ENCODE data around the gene TNFRSF13B. TPM values are rescaled to one million over a fixed set of nuclear protein-coding genes. Genes with fewer than 3 reads are reported as not detected.
"Not testable (repeated sequence)": the region's sequence is repeated elsewhere in the genome, so short reads cannot be mapped to it uniquely, and the experiment has no call there.

TNFRSF13B gene
- polyA plus RNA-seq, 4 donors, result not detected

DNA sequence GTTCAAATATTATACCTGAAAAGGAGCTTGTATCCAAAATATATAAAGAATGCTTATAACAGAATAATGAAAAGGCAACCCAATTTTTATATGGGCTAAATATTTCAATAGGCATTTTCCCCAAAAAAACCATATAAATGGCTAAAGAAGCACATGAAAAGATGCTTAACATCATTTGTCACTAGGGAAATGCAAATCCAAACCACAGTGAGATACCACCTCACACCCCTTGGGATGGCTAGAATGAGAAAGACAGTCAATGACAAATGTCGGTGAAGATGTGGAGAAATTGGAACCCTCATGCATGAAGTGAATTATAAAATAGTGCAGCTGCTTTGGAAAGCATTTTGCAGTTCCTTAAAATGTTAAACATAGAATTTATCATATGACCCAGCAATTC, 3.1 kb downstream of the TNFRSF13B start:
- no peak for DNase-seq (ENCODE audit: low read depth in 4 of 4, low spot score in 3 of 4)

DNA sequence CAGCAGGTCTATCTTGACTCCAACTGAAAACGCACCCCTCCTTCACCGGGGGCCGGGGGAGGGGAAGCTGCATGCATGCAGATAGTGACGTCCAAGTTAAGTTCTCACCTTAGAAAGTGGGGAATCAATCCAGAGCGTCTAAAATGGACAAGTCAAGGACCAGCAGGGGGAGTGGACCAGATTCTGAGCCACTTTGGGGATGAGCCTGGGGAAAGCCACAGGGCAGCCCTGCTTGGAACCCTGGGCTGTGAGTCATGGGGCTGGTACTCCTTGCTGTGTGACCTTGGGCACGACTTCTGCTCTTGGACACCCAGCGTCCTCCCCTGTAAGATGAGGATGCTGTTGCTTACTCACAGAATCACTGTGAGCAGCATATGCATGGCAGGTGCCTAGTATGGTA, 9.1 kb downstream of the TNFRSF13B start:
- no peak for DNase-seq (ENCODE audit: low read depth in 4 of 4, low spot score in 3 of 4)

DNA sequence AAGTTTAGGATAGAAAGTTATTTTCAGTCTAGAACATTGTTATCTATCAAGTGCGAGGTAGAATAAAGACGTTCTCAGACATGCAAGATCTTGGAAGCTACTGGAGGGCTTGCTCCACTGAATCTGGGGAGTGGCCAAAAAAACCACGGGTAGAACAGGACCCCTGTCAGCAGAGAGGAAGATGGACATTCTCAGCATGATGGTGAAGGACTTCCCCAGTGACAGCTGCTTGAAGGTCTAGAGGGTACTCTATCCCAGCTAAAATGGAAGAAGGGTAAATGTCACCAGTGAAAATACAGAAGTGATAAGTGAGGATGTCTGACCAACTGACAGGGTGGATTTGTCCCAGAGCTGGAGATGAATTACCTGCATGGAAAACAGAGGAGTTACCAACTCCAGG, 10.1 kb downstream of the TNFRSF13B start:
- no peak for DNase-seq (ENCODE audit: low read depth in 4 of 4, low spot score in 3 of 4)

DNA sequence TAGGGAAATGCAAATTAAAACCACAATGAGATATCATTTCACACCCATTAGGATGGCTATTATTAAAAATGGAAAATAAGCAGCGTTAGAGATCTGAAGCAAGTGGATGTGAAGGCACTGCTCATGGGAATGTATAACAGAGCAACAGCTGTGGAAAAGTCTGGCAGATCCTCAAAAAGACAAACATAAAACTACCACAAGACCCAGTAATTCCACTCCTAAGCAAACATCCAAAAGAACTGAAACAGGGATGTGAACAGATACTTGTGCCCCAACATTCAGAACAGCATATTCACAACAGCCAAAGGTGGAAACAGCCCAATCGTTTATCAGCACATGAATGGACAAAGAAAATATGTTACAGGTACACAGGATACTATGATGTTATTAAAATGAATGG, 10.9 kb downstream of the TNFRSF13B start:
- not testable (repeated sequence) for DNase-seq (ENCODE audit: low read depth in 4 of 4, low spot score in 3 of 4)

DNA sequence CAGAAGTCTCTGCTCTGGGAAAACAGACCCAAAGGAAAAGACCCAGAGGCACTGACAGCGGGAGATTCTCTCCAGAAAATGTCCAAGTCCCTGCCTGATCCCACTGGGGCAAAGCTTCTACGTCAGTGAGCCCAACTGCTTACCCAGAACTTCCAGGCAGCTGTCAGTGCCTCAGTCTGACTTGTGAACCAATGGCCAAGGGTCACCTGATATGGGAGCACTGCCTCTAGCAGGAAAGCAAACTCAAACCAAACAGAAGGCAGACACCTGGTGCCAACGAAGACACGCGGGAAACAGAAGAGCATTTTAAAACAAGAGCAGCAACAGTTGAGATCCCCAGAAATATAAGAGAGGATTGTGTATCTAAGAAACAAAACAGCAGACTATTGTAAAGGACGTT, 16.9 kb downstream of the TNFRSF13B start:
- not testable (repeated sequence) for DNase-seq (ENCODE audit: low read depth in 4 of 4, low spot score in 3 of 4)

DNA sequence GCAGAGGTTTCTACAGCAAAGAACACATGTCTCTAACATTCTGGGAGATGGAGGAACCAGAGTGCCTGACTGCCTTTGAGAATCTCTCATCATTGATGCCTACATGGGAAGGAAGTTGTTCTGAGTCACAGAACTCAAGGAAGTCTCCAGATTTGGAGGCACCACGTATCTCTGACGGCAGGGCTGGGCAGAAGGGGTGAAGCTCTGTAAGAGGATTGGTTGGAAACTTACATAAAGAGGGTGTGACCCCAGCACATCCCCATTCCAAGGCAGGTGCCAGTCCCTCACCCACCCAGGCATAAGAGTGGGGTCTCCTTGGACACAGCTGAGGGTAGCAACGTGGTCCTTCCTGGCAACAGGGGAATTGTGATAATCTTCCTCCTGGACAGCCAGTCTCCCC, 17.4 kb downstream of the TNFRSF13B start:
- no peak for DNase-seq (ENCODE audit: low read depth in 4 of 4, low spot score in 3 of 4)

DNA sequence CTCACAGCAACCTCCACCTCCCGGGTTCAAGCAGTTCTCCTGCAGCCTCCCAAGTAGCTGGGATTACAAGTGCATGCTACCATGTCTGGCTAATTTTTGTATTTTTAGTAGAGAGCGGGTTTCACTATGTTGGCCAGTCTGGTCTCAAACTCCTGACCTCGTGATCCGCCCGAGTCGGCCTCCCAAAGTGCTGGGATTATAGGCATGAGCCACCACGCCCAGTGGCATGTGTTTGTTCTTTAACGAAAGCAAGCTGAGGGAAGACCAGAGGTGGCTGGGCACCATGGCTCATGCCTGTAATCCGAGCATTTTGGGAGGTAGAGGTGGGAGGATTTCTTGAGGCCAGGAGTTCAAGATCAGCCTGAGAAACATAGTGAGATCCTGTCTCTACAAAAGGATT, 18.1 kb downstream of the TNFRSF13B start:
- DNase-seq (ENCODE audit: low read depth in 4 of 4, low spot score in 3 of 4), result no peak

DNA sequence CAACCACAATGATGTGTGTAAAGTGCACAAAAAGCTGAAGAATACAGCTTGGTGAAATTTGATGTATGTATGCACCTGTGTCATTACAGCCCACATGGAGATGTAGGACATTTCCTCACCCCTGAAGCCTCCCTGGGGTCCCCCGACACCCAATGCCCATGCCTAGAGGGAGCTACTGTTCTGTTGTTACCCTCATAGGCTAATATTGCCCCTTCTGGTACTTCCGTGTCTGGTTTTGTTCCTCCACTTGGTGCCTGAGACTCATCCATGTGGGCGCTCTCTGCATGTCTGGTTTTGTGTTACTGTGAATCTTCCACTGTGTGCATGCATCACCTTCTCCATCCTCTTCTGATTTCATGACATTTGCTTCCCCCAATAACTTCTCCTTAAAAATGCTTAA, 18.6 kb downstream of the TNFRSF13B start:
- DNase-seq (ENCODE audit: low read depth in 4 of 4, low spot score in 3 of 4), result no peak

DNA sequence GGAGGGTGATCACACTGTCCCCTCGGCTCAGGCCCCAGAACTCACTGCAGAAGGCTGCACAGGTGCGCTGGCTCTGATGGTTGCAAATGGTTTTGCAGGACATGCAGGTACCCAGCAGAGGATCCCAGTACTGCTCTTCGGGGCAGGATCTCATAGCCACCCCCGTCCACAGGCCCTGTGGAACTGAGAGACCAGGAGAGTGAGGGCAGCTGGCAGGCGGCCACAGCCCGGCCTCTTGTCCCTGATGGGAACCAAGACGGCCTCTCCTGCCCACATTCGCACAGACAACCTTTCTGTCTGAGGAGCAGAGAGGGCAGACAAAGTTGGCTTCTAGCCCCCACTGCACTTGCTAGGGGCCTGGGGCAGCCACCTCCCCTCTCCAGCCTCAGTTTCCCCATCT, 19.5 kb downstream of the TNFRSF13B start:
- no peak for DNase-seq (ENCODE audit: low read depth in 4 of 4, low spot score in 3 of 4)

DNA sequence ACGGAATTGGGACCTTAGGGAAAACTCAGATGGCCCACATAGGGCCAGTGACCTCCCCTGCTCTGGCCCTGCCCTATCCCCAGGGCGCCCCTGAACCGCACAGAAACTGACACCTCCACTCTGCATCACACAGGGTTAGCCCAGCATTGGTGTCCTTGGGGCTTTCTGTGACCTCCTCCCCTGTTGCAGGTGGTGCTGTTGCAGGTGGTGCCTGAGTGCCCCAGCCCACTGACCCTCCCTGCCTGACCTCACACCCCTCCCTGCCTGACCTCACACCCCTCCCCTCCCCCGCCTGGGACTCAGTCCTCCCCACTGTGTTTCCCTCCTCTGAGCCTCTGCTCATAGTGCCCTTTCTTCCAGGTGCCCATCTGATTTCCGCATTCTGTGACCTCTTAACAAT, 21.4 kb downstream of the TNFRSF13B start:
- no peak for DNase-seq (ENCODE audit: low read depth in 4 of 4, low spot score in 3 of 4)

DNA sequence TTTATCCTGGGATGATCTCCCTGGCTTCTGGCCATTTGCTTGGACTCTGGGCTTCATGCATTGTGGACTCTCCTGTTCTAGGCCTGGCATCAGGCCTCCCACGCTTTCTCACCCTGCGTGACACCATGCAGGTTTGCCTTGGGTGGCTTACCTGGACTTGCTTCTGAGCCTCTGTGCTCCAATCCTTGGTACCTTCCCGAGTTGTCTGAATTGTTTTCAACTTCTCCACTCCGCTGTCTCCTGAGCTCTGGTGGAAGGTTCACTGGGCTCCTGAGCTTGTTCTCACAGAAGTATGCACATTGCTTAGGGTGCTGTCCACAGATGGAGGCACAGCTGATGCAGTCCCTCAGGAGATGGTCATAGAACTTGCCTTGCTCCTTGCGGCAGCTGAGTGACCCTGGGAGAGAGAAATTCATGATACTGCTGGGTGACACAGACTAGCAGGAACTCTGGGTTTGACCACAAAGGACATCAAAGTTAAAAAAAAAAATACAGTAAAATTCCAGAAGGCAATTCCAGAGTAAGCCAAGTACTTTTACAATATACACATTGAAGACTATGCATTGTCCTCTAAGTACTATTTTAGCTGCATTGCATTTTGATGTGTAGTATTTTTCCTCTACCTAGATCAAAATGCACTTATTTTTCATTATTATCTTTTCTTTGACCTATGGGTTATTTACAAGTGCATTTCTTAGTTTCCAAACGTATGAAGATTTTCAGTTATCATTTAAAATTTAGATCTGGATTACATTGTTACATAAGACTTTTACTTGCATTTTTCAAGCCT, 23.1 kb downstream of the TNFRSF13B start:
- DNase-seq (ENCODE audit: low read depth in 4 of 4, low spot score in 3 of 4), result no peak

DNA sequence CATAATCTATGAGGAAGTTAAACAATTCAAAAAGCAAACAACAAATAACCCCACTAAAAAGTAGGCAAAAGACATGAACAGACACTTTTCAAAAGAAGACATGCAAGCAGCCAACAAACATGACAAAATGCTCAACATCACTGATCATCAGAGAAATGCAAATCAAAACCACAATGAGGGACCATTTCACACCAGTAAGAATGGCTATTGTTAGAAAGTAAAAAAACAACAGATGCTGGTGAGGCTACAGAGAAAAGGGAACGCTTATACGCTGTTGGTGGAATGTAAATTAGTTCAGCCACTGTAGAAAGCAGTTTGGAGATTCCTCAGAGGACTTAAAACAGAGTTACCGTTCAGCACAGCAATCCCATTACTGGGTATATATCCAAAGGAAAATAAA, 24.4 kb downstream of the TNFRSF13B start:
- no peak for DNase-seq (ENCODE audit: low read depth in 4 of 4, low spot score in 3 of 4)

DNA sequence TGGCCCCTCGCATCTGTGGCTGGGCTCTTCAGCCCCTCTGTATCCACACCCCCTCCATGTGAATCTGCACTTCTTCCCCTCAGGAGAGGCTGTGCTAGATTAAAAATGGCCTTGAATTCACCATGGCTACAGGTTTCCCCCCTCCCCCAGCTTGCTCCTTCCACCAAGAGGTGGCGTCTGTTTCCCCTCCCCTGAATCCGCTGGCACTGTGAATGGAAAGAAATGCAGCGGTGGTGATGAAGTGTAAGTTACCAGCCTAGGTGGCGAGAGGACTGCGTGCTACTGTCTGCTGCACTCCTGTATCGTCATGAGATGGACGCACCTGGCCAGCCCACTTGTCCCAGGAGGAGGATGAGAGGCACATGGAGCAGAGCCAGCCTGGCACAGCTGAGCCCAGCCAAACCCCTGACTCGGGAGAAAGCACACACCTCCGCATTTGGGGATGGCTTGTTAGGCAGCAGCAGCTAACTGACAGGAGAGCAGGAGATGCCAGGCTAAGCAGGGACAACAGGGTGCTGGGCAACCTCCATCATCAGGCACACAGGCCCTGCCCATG, 26.2 kb downstream of the TNFRSF13B start:
- DNase-seq (ENCODE audit: low read depth in 4 of 4, low spot score in 3 of 4), result no peak

DNA sequence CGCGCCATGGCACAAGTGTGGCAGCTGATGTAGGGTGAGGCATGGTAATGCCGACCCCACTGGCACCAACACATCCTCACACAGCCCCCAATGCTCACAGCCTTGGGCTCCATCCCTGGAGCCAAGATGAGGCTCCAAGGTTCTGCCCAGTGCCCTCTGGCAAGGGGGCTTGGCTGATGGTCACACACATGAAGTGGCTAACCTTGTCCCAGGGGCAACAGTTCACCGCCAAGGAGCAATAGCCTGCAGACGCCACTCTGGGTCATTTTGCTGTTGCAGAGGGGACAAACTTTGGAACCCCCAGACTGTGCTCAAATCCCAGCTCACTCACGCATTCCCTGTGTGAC, 26.8 kb downstream of the TNFRSF13B start:
- no peak for DNase-seq (ENCODE audit: low read depth in 4 of 4, low spot score in 3 of 4)

DNA sequence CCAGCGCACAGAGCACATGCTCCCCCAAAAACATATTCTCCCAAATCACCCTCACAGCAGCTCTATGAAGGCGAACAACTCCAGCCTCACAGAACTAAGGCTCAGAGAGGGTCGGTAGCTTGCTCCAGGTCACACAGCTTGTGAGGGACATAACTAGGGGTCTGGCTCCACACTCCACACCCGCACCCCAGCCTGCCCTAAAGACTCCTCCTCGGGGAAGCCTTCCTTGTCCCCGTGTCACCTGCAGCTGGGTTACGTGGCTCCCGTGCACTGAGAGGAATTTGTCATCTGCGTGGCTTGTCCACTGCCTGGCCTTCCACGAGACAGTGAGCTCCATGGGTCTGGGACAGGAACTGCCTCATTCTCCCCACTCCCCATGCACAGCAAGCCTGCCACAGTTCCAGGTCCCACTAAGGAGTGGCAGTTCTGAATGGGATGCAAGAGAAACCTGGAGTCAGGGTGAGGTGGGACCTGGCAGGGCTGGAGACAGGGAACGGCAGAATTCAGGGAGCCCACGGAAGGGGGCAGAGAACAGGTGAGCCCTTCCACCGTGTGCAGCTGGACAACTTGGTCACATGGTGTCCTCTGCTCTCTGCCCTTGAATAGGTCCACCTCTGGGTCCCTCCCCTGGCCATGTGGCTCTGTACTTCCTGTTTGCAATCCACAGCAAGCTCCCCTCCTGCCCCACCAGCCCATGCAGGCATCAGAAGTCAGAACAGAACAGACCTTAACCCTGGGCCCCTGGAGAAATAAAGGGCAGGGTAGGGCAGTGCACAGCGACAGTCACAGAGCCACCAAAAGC, 27.4 kb downstream of the TNFRSF13B start:
- DNase-seq (ENCODE audit: low read depth in 4 of 4, low spot score in 3 of 4), result no peak

DNA sequence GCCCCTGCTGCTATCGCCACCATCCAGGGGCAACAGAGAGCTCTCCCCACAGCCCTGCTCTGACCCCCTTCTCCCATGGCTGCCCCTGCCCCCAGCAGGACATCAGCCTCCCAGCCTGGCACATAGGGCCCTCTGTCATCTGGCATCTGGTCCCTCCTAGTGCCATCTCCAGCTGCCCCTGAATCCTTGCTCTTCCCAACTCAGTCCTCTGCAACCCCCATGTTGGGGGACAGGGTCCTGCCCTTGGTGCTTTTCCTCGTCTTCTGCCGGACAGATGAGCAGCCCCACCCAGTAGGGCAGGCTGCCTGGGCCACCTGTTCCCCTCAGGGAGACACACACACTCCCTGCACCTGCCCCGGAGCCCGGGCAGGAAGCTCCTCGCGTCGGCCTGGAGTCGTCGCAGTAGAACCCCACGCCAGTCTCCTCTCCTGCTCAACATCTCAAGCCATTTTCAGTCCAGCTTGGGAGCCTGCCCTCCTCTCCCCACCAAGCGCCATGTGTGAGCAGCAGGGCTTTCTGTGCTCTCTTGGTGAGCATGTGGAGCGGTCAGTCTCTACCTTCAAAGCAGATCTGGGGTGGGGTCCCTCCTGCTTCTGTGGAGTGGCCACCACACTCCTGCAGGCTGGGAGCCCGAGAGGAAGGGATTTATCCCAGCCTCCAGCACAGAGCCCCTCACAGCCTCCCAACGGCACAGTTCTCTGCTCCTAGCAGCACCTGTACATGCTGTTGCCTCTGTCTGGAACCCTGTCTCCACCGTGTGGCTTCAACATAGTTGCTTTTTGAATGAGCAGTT, 28.2 kb downstream of the TNFRSF13B start:
- no peak for DNase-seq (ENCODE audit: low read depth in 4 of 4, low spot score in 3 of 4)

DNA sequence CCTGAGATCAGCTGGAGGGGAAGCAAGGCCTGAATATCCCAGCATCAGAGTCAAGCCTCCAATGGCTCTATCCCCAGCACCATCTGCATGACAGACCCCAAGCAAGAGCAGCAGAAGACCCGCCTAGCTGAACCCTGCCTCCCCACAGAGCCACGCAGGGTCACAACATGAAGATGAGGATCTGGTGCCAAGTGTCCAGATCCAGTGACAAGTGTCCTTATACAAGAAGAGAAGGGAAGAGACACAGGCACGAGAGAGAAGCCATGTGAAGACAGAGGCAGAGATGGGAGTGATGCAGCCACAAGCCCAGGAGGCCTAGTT, 28.9 kb downstream of the TNFRSF13B start:
- DNase-seq (ENCODE audit: low read depth in 4 of 4, low spot score in 3 of 4), result no peak

DNA sequence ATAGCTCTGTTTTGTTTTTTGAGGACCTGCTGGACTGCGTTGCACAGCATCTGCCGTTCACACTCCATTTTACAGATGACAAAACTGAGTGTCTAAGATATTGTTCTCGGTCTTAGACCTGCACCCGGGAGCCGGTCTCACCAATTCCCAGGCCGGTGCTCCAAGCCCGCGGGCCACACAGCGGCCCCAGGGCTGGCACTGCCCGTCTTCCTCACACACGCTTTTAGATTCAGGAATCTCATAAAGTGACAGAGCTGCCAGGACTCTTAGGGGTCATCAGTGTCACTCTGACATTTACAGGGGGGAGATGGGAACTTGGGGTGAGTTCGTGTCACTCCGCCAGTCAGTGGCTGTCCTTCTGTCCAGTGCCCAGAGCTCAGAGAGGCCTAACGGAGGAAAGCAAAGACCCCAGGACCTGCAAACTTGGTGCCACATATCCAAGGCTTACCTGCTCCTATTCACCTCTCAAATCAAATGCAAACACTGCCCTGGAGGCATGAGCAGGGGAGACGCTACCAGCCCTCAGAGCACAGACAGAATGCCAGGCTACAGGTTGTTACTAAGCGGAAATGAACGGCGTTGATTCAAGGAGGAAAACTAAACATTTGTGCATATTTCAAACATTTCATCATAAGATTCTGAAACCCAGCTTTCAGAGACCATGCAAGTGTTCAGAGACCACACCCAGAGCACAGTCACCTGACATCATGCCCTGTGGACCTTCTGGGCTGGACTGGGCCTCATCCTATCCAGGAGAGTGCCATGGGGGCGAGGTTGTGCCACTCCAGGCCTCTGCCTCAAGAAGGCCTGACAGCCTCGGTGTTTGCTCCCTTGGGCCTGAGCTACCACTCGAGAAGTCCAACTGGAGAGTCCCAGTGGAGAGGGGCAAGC, 29.5 kb downstream of the TNFRSF13B start:
- DNase-seq (ENCODE audit: low read depth in 4 of 4, low spot score in 3 of 4), result no peak

DNA sequence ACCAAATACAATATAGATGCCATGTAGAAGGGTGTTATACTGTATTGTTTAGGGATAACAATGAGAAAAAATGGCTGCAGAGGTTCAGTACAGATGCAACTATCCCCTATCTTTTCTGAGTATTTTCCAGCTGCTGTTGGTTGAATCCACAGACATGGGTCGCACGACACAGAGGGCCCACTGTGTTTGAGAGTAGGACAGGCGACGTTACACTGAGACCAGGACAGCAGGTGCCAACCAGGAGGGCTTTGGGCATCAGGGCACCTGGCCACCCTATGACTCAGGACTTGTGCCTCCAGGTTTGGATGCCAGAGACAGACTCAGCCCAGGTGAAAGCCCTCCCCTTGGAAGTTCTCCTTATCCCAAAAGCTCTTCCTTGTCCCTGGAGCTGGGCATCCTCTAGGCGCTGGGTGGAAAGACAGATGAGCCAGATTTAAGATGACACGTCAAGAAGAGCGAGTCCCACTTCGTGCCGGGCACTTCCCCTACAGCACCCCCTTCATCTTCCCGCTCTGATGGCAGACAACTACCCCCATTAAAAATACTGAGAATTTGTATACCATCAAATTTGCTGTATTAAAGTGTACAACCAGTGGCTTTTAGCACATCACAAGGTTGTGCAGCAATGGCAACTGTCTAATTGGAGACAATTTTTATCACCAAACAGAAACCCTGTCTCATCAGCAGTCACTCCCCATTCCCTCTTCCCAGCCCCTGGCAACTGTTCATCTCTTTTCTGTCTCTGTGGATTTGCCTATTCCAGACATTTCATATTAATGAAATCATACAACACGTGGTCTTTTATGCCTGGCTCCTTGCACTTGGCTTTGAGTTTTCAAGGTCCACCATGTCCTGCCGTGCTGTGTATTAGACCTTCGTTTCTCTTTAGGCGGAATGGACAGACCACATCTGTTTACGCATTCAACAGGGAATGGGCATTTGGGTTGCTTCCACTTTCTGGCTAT, 30.6 kb downstream of the TNFRSF13B start:
- DNase-seq (ENCODE audit: low read depth in 4 of 4, low spot score in 3 of 4), result no peak
